ENCODE results near the gene NPBWR2.

The NPBWR2 gene

DNA sequence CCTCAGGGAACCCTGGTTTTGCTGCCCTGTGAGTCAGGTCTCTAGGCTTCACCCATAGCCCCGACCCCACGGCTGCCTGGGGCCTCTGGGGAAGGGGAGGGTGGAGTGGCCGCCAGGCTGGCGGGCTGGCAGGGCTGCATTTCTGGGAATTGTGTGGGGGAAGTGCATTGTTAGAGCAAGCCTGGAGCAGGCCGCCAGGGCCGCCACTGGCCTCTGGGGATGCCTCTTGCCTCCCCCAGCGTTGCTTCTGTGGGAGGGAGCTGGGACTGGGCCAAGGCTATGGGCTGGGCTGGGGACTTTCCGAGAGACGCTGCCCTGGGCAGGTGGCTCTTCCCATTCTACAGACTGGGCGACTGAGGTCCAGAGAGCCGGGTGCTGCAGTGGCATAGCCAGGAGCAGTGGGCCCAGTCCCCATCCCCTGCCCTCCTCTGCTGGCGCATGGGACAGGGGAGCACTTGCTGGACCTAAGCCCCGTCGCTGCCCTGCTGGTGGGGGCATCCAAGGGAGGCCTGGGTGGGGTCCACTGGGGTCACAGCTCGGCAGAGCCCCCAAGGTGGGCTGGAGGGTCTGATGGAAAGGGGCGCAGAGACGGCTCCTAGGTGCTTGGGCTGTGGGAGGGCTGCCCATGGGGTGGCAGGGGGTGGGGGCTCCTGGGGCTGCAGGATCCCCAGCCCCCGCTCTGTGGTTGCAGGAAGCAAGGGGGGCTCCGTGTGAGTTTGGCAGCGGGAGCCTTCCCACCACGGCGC lies 51.3 kb downstream of the NPBWR2 start:
- TF ChIP-seq POLR2A (IDR thresholded peaks at IDR 0.05; ENCODE audit: low read length) (no peak), GATA1 (IDR thresholded peaks at IDR 0.05; ENCODE audit: low read depth, low read length) (no peak)
- DNase-seq: no peak

GRCh38 chr20:64055396-64055892 lies 51.9 kb downstream of the NPBWR2 start:
- TF ChIP-seq GATA1 (IDR thresholded peaks at IDR 0.05; ENCODE audit: low read depth, low read length): no peak
- TF ChIP-seq POLR2A (IDR thresholded peaks at IDR 0.05; ENCODE audit: low read length): no peak
- DNase-seq: no peak

- TF ChIP-seq POLR2A (IDR thresholded peaks at IDR 0.05; ENCODE audit: low read length) (no peak), GATA1 (IDR thresholded peaks at IDR 0.05; ENCODE audit: low read depth, low read length) (no peak)
- DNase-seq: peak in 1 of 2 experiments; percentile 28
These were observed 53.3 kb downstream of the NPBWR2 start for GRCh38 chr20:64053841-64054661.
